Eye (tissue), 1 donor: Measurements from ENCODE around the gene DNAJB13.
"Not testable (repeated sequence)": the region's sequence is repeated elsewhere in the genome, so short reads cannot be mapped to it uniquely, and the experiment has no call there.

Source experiments
- DNase-seq: peaks from one replicate; pipeline ENCODE4 v3.0.0-alpha.2; 2015

The DNAJB13 gene, protein sequence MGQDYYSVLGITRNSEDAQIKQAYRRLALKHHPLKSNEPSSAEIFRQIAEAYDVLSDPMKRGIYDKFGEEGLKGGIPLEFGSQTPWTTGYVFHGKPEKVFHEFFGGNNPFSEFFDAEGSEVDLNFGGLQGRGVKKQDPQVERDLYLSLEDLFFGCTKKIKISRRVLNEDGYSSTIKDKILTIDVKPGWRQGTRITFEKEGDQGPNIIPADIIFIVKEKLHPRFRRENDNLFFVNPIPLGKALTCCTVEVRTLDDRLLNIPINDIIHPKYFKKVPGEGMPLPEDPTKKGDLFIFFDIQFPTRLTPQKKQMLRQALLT

DNA sequence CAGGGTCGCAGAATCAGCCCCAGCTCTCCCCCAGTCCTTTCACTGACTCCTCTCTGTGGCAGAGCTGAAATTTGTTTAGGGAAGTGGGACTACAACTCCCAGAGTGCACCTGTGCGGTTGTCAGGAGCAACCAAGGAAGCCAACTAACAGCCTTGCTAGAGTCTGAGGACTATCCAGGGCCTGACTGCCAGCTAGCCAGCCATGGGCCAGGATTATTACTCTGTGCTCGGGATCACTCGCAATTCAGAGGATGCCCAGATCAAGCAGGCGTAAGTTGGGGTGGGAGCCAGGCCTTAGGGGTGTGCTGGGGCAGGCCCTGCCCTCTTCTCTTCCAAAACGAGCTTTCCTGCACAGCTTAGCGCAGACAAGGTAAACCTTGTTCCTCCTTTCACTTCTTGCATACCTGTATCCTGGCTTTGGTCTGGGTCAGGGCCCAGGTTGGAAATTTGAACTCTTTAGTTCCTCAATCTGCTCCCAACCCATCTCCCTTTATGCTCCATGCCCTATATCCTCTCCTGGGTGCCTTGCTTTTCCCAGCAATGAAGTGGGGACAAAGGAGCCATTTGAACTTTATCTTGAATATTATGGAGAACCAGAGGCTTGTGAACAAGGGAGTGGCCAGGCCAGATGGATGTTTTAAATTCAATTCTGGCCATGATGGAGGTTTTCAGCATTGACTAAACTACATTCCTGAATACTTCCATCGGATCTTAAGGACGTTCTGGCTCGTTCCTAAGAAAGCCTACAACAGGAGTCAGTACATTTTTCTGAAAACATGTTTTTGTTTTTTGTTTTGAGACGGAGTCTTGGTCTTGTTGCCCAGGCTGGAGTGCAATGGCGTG is at the start of gene DNAJB13:
DNAJB13 (plus strand) TSS at position 158 of the 842 bp plus-strand sequence; CDS start at position 202, 44 bp downstream.
- peak; percentile 87 for DNase-seq

DNA sequence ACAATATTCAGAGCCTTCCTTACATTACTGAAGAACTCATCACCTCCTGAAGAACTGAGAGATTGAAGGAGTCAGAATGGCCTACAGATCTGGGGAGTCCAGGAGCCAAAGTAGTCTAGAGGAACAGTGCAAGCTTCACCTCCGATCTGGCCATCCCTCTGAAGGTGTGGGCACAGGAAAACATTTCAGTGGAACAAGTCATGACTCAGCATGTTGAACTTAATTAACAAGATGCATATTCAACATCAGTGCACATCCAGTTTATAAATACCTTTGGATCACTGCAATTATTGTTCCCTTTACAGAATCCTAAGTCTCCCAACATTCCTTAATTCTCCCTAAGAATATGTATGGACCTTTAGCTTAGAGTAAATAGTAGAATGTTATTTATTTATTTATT is 48.5 kb upstream of the DNAJB13 start:
- DNase-seq: no peak

DNA sequence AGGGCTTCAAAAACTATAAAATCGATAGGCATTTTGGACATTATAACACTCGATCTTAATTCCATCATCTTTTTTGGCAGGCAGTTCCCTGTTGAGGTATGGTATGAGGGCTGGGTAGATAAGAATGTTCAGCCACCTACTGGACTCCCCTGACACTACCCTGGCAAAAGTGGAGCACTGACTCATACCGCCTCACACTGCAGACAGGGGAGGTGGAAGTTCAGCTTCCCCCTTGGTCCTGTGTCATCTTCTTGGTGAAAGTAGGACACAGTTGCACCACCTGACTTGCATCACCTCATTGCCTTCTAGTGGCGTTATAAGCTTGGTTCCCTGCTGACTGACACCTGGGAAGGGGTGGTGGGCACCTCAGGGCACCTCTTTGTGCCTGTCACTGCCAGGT is 43.6 kb upstream of the DNAJB13 start:
- no peak for DNase-seq

DNA sequence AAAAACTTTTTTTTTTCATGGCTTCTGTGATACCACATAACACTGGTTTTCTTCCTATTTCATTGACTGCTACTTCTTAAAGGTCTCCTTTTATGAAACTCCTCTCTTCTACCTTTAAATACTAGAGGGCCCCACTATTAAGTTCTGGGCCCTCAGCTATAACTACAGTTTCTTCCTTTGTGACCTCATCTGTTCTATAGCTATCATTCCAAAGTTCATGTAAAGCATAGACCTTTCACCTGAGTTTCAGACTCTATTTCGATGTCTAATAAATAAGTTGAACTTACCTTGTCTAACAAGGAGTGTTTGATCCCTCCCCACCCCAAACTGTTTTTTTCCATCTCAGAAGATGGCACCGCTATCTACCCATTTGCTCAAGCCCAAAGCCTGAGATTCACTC is 38.8 kb upstream of the DNAJB13 start:
- DNase-seq: no peak

DNA sequence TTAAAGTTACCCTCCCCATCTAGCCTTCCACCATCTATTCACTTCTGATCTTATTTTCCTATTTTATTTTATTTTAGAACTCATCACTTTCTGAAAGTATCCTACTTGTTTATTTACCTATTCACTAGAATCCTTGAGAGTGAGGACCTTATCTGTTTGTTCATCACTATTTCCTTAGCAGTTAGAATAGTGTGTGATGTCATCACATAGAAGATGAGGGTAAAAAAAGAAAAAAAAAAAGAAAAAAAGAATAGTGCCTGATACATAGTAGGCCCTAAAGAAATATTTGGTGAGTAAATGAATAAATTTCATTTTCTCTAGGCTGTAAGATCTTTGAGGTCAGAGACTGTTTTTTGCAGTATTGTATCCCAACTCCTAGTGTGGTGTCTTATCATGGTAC is 37.4 kb upstream of the DNAJB13 start:
- DNase-seq: no peak

DNA sequence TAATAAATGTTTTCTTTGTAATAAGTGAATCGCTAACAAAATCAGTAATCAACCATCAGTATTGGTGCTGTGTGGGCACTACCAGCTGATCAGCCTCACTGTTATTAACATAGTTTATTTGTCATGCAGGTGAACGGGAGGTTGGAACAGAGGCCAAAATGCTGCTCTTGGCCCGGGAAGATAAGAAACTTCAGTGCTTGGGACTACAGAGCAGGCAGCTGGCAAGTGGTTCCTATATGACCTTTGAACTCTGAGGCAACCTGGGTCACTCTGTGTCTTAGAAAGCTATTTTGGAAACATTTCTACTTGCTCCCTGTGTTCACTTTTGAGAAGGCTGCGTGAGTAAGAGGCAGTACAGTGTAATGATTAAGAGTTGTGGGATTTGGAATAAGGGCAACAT is 36.5 kb upstream of the DNAJB13 start:
- DNase-seq: no peak

DNA sequence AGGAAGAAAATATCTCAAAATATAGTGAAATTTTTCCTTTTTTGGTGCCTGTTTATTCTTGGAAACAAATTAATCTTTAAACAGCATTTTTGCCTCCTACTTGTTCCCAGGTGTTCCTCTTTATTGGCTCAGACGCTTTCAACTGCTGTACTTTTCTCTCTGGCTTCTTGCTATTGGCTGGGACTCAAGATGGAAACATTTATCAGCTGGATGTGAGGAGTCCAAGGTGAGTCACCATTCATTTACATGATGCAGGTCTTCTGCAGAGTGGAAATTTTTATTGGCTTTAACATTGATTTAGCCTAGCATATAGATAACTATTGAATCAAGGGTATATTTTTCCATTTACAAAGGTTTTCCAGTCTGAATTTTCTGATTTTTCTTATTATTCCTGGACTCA is 34.4 kb upstream of the DNAJB13 start:
- no peak for DNase-seq

DNA sequence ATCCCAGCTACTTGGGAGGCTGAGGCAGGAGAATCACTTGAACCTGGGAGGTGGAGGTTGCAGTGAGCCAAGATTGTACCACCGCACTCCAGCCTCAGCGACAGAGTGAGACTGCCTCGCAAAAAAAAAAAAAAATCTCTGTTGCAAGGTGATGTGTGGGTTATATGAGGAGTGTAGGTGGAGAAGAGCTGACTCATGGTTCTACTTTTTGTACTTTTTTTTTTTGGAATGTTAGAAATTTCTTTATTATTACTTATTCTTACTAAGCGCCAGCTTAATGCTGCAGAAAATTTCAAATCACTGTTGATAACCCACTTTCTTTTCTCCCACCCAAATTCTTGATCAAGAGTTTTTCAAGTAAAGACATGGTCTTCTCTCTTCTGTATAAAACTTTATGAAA is 29.6 kb upstream of the DNAJB13 start:
- no peak for DNase-seq

DNA sequence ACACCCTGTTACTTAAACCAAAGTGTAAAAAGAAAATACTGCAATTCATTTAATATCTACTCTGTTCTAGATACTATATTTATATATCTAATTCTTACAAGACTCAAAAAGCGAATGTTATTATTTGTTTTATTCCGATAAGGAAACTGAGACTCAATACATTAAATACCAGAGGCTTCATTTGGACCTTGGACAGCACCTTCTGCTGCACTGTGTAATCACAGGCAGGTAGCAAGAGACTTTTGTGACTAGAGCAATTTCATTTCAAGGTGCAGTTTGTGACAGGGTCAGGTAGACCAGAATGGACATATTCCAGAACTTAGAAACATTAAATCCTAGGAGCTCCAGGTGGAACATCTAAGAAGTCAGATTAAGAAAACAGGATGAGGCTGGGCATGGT is 21.4 kb upstream of the DNAJB13 start:
- no peak for DNase-seq

DNA sequence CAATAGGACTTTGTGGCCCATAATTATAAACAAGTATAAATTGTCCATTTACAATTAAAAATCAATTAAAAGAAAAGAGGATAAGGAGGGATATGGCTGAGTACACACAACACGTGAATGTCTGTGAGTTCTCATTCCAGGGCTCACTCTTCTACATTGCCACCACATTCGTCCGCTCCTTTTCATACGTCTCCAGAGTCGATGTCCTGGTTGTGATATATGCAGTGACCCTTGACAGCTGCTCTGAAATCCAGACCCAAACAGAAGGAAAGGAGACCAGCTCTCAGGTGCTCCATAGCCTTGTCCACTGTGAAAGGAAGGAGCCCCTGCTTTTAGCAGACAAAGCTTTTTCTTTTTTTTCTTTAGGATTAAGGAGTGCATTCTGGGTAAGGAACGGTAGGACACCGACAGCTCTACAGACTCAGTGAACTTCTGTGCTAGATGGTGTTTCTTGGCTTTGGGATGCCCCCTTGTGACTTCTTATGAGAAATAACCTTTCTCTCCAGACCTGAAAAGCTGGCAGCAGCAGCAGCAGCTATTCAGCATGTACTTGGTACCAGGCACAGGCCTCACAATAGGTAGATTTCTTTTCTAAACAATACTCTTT is 19.7 kb upstream of the DNAJB13 start:
- peak; percentile 73 for DNase-seq

DNA sequence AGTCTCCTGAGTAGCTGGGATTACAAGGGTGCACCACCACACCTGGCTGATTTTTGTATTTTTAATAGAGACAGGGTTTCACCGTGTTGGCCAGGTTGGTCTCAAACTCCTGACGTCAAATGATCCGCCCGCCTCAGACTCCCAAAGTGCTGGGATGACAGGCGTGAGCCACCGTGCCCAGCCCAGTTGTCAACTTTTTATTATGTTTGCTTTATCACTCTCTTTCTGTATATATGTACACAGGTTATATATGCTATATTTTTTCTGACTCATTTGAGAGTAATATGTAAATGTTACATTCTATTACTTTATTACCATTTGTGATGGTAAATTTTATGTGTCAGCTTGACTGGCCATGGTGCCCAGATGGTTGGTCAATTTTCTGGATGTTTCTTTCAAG is 18.9 kb upstream of the DNAJB13 start:
- no peak for DNase-seq

DNA sequence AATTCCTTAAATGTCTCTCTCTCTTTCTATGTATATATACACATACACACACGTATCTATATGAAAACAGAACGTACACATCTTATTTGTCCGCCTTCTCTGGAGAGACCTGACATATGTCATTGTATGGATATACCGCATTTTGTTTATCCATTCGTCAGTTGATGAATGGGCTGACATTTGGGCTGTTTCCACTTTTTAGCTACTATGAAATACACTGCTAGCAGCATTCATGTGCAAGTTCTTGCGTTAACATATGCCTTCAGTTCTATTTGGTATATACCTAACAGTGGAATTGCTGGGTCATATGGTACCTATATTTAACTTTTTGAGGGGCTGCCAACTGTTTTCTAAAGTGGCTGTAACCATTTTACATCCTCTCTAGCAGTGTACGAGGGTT is 18.0 kb upstream of the DNAJB13 start:
- DNase-seq: no peak

DNA sequence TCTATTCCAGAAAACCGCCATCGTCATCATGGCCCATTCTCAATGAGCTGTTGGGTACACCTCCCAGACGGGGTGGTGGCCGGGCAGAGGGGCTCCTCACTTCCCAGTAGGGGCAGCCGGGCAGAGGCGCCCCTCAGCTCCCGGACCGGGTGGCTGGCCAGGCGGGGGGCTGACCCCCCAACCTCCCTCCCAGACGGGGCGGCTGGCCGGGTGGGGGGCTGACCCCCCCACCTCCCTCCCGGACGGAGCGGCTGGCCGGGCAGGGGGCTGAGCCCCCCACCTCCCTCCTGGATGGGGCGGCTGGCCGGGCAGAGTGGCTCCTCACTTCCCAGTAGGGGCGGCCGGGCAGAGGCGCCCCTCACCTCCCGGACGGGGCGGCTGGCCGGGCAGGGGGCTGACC is 14.8 kb upstream of the DNAJB13 start:
- not testable (repeated sequence) for DNase-seq

DNA sequence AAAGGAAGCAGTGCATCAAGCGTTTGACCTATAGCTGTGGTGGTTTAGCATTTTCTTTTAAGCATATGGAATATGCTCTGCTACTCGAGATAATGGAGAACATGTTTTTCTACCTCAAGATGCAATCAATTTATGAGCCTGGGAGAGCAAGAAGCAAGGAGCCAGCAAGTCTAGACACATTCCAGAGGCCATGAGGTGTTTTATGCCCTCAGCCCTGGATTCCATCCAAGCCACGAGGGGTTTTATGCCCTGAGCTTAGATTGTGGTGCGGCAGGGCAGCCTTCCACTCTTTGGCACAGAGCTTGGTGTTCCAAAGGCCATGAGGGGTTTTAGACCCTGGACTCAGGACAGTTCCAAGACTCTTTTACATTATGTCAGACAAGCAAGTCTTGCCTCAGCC is 11.7 kb upstream of the DNAJB13 start:
- DNase-seq: no peak

DNA sequence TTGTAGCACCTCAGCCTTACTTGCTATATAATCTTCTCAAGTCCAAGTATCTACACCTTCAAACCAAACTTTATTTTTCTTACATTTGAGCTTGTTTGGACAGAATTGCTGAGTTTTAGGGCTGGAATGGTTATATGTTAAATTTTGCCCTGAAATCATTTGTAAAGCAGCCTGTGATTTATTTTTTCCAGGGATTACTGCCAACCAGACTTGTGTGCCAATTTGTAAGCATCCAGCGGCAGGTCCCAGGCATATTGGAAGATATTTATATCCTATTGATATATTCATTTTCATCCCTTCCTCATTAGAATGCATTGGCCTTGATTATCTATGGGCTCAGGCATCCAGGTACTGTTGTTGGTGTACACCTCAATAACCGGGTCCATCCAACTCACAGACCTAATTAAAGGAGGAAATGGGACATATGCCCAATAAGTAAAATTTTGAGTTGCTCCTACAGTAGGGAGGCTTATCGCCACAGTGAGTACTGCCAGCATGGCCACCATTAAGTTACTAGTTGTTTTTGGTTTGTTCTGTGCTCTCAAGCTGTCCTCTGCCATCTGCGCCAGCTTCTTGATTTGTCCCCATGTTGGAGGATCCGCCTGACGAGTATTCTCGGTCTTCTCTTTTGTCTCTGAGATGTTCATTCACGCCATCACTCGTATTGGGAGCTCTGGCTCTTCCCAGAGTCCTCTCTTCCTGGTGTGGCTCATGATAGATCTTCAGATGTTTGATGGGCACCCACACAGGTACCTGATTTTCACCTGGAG is 9.8 kb upstream of the DNAJB13 start:
- DNase-seq: no peak

DNA sequence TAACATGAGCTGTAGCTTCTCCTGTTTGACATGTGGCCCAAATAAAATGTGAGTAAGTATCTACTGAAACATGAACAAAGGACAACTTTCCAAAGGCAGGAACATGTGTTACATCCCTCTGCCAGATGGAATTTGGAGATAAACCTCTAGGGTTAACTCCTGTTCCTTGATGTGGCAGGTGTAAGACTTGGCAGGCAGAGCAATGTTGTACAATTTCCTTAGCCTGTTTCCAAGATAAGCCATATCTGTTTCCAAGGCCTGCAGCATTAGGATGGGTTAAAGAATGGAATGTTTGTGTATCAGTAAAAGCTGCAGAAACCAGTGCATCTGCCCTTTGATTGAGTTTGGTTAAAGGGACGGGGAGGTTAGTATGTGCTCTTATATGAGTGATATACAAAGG is 8.8 kb upstream of the DNAJB13 start:
- DNase-seq: no peak

DNA sequence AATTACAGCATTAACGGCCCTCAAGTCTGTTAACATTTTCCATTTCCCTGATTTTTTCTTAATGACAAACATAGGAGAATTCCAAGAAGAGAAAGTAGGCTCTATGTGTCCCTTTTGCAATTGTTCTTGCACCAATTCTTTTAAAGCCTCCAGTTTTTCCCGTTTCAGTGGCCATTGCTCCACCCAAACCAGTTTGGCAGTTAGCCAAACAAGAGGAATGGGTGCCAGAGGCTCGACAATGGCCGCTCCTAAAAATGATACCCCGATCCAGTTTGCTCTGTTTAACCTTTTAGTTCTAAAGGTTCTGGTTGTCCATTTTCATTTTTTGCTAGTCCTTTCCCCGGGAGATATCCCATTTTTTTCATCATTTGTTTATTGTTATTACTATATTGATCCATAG is 6.7 kb upstream of the DNAJB13 start:
- no peak for DNase-seq

DNA sequence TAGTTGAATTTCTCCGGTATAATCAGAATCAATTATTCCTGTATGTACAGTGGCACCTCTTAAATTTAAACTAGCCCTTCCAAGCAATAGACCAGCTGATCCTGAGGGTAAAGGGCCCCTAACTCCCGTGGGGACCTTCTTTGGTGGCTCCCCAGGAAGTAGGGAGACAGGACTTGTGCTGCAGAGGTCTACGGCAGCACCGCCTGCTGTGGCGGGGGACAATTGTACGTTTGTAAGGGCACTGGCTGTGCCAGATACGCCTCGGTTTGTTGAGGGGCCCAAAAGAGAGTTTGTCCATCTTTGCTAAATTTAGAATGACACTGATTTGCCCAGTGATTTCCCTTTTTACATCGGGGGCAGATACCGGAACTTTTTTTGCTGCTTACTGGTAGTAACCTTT is 5.9 kb upstream of the DNAJB13 start:
- DNase-seq: no peak

DNA sequence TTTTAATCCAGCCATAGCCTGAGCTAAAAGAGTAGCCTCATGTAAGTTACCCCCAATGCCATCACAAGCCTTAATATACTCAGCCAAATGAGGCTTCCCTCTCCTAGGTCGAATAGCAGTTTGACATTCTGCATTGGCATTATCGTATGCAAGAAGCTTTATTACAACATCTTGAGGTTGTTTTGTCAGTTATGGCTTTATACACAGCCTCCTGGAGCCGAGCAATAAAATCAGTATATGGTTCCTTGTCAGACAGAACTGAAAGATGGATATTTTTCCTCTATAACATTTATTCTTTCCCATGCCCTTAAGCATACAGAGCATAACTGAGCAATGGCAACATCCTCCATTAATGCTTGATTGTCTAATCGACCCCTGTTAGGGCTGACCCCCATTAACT is 5.4 kb upstream of the DNAJB13 start:
- no peak for DNase-seq

DNA sequence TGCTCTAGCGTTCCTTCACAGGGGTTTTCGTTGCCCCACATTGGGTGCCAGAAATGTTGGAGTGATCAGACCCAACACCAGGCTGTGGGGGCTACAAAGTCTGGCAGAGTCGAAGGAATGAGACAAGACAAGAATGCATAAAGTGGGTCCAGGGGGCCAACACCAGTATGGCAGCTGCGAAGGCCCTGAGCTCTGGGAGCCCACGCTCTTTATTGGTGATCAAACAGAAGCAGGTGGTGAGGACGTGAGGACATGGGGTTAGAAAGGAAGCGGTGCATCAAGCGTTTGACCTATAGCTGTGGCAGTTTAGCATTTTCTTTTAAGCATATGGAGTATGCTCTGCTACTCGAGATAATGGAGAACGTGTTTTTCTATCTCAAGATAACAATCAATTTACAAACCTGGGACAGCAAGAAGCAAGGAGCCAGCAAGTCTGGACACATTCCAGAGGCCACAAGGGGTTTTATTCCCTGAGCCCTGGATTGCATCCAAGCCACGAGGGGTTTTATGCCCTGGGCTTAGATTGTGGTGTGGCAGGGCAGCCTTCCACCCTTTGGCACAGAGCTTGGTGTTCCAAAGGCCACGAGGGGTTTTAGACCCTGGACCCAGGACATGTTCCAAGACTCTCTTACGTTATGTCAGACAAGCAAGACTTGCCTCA is 3.9 kb upstream of the DNAJB13 start:
- DNase-seq: no peak

DNA sequence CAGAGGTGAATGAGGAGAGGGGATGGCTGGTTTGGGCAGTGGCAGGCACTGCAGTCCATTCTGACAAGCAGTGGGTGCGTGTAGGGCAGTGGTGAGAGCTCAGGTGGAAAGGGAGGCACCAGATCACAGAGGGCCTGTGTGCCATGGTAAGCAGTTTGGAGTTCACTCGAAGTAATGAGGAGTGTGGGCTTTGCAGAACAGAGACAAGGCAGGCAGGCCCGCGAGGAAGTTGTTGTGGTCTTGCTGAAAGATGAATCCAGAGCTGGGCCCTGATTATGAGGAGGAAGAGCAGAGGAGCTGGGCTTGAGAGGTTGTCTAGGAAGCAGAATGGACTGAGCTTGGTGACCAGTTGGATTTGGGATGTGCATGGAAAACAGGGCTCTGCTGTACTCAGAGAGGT is 1.6 kb upstream of the DNAJB13 start:
- no peak for DNase-seq

DNA sequence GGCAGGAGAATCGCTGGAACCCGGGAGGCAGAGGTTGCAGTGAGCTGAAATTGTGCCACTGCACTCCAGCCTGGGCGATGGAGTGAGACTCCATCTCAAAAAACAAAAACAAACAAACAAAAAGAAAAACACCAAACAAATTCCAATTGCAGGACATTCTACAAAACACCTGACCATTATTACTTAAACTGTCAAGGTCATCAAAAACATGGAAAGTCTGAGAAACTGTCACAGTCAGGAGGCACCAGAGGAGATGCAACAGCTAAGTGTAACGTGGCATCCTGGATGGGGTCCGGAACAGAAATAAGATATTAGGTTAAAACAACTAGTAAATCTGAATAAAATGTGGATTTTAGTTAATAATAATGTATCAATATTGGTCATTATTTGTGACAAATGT is 914 bp upstream of the DNAJB13 start:
- DNase-seq: no peak

DNA sequence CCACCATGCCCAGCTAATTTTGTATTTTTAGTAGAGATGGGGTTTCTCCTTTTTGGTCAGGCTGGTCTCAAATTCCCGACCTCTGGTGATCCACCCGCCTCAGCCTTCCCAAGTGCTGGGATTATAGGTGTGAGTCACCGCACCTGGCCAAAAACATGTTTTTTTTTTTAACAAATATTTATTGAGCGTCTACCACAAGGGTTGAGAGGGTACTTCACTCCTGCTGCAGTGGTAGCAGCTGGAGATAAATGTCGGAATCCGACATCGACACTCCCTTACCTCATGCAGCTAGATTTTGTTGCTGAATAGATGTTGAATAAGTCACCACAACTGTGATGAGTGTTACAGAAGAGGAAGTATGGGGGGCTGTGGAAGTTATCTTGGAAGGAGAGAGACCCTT is 971 bp downstream of the DNAJB13 start:
- no peak for DNase-seq
